ENCODE data around the gene ZNF799. TPM values are rescaled to one million over a fixed set of nuclear protein-coding genes. Genes with fewer than 3 reads are reported as not detected.

ZNF799 gene
- total RNA-seq, 1 experiment from 2014 or later: 5.2 TPM

DNA sequence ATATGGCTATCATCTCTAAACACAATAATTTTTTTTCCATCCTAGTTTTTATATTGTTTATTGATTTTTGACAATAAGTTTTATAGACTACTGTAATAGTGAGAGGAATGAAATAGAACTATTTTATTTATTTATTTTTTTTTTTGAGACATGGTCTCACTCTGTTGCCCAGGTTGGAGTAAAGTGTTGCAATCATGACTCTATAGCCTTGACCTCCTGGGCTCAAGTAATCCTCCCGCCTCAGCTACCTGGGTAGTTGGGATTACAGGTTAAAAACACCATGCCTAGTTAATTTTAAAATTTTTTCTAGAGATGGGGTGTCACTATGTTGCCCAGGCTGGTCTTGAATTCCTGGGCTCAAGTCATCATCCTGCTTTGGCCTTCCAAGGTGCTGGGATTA lies 27.0 kb downstream of the ZNF799 start:
- H3K4me1 ChIP-seq (ENCODE audit: insufficient read depth, low read length): no peaks in the 10 kb centered on the region
- H3K56ac ChIP-seq (ENCODE audit: insufficient read length, low read depth, low read length): no peak overlapping the region
- peaks cover 61 to 68% of the 10 kb centered on the region in 2 experiments for H3K9me3 Mint-ChIP-seq
- no peak overlapping the region for H3K27ac Mint-ChIP-seq
- H3K4ac ChIP-seq (ENCODE audit: low read depth, low read length): no peak overlapping the region
- H3K27ac ChIP-seq (ENCODE audit: insufficient read length, low read depth, low read length): no peak overlapping the region
- H3K79me1 ChIP-seq (ENCODE audit: insufficient read depth, low read depth, low read length, poor library complexity, severe bottlenecking): no peaks in the 10 kb centered on the region
- H4K5ac ChIP-seq (ENCODE audit: insufficient read length, low read depth, low read length): no peak overlapping the region
- H3K27me3 ChIP-seq (ENCODE audit: insufficient read depth, low read length): no peaks in the 10 kb centered on the region
- H4K8ac ChIP-seq (replicated peaks; ENCODE audit: insufficient read length, low read depth, low read length): no peak overlapping the region
- no peak overlapping the region for H3T11ph ChIP-seq (ENCODE audit: low read length)
- H2BK20ac ChIP-seq (ENCODE audit: low read depth, low read length, poor library complexity, severe bottlenecking): no peak overlapping the region
- H3K23ac ChIP-seq (ENCODE audit: insufficient read length, low read depth, low read length): no peak overlapping the region
- no peaks in the 10 kb centered on the region for H3K4me1 Mint-ChIP-seq
- H3K4me3 Mint-ChIP-seq: no peak overlapping the region
- TF ChIP-seq, protein P1, sequence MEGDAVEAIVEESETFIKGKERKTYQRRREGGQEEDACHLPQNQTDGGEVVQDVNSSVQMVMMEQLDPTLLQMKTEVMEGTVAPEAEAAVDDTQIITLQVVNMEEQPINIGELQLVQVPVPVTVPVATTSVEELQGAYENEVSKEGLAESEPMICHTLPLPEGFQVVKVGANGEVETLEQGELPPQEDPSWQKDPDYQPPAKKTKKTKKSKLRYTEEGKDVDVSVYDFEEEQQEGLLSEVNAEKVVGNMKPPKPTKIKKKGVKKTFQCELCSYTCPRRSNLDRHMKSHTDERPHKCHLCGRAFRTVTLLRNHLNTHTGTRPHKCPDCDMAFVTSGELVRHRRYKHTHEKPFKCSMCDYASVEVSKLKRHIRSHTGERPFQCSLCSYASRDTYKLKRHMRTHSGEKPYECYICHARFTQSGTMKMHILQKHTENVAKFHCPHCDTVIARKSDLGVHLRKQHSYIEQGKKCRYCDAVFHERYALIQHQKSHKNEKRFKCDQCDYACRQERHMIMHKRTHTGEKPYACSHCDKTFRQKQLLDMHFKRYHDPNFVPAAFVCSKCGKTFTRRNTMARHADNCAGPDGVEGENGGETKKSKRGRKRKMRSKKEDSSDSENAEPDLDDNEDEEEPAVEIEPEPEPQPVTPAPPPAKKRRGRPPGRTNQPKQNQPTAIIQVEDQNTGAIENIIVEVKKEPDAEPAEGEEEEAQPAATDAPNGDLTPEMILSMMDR (conservative IDR thresholded peaks at IDR 0.05): no peak
- no CpG with 5 or more reads among the region's 1 CpG for WGBS (ENCODE audit: extremely low coverage, insufficient read length, low lambda C conversion rate)
- H3K36me3 Mint-ChIP-seq (ENCODE audit: insufficient read depth in 1 of 3, low read depth in 3 of 3): peaks cover 6 to 13% (median 7%) of the 10 kb centered on the region in 3 experiments; a peak in 6 of 7 replicates
- no peak overlapping the region for H3K18ac ChIP-seq (ENCODE audit: insufficient read length, low read depth, low read length)
- no peak overlapping the region for H2BK15ac ChIP-seq (ENCODE audit: low read depth, low read length)
- no peaks in the 10 kb centered on the region for H3K79me2 ChIP-seq (ENCODE audit: insufficient read depth, low read length)
- no peak overlapping the region for H4K91ac ChIP-seq (ENCODE audit: insufficient read length, low read depth, low read length)
- no peak overlapping the region for H2AFZ ChIP-seq (ENCODE audit: low read length)
- no peak overlapping the region for H2BK12ac ChIP-seq (ENCODE audit: insufficient read length, low read depth, low read length)
- H2AK5ac ChIP-seq (ENCODE audit: insufficient read length, low read length): no peak overlapping the region
- DNase-seq: no peak
- no peaks in the 10 kb centered on the region for H3K23me2 ChIP-seq (ENCODE audit: insufficient read length, low read depth, low read length, poor library complexity, severe bottlenecking)
- no peak overlapping the region for H2BK120ac ChIP-seq (ENCODE audit: low read depth, low read length, poor library complexity, severe bottlenecking)
- H3K14ac ChIP-seq (ENCODE audit: insufficient read depth, low read length): no peak overlapping the region
- no peaks in the 10 kb centered on the region; the same call in none of the 2 replicates for H3K27me3 Mint-ChIP-seq (ENCODE audit: low read depth)
- H3K9me3 ChIP-seq (ENCODE audit: control insufficient read depth, low read depth, low read length): peaks cover 23% of the 10 kb centered on the region
- no peak overlapping the region for H3K9ac ChIP-seq (ENCODE audit: extremely low read depth, insufficient read length, low read length)
- no peak overlapping the region for H2BK5ac ChIP-seq (ENCODE audit: insufficient read length, low read length)
- H3K4me2 ChIP-seq (ENCODE audit: insufficient read depth, insufficient read length, low read length): no peak overlapping the region
- no peaks in the 10 kb centered on the region for H4K20me1 ChIP-seq (ENCODE audit: control insufficient read depth, insufficient read depth, insufficient read length)

Measured in H9 (cell line).